Effector CD8-positive, alpha-beta T cell (primary cell): ENCODE measurements around the gene BCO2.

Source experiments
- DNase-seq: peaks from one replicate; lab custom pipeline; 2025; lab: John Stamatoyannopoulos, UW

Gene BCO2

DNA sequence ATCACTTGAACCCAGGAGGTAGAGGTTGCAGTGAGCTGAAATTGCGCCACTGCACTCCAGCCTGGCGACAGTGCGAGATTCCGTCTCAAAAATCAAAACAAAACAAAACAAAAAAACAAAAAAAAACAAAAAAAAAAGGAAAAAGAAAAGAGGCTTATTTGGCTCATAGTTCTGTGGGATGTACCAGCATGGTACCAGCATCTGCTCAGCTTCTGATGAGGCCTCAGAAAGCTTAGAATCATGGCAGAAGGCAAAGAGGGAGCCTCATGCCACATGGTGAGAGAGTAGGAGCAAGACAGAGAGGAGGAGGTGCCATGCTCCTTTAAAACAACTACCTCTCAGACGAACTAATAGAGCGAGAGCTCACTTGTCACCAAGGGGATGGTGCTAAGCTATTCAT, 40.3 kb downstream of the BCO2 start:
- DNase-seq, result no peak

DNA sequence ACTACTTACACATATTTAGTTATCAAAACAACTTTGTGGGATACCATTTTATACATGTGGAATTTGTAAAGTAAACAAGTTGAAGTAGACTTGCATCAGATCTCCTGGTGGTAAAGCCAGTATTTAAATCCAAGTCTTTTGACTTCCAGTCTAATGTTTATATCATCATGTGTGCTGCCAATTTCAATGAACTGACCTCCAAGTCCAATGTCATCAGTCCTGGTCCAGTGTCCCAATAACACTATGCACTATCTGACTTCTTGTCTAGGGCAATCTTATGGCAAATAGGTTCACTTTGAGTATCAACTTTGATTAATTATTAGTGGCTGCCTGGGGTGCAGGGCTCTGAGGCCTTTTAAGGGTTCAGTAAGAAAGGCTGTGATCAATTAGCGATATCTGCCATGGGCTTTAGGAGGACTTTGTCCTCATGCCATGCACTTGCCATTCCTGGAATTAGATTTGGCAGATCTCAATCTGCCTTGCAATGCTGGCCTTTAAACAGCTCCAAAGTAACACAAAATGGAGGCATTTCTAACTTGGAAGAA, 41.3 kb downstream of the BCO2 start:
- DNase-seq, result no peak

DNA sequence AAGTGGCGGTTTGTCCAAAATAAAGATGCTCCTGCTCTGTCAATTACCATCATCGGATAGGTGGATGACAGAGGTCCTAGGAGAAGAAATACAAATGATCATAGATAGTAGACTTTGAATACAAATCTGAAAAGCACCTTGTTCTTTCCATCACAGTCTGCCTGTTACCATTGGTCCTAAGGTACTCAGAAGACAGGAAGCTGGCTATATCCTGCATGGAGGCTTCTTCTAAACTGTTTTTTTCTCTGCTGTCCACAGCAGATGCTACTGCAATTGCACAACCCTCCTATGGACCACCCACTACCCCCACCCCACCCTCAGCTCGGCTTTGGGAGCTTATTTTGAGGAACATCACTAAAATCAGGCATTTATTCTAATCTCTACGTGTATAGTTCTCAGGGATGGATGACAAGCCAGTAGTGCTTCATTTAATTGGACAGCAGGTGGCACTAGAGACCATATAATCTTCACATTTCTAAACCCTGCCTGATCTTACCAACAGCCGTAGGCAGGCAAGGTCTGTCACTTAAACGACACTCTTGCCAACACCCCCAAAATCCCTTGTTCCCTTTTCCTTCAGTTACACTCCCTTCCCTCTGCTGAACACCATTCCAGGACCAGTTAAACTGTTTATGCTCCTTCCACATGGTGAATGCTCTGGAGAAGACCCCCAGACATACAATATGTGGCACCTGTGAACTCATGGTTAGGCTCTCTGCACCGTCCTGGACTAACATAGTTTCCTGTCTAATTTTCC, 44.3 kb downstream of the BCO2 start:
- DNase-seq, result no peak

DNA sequence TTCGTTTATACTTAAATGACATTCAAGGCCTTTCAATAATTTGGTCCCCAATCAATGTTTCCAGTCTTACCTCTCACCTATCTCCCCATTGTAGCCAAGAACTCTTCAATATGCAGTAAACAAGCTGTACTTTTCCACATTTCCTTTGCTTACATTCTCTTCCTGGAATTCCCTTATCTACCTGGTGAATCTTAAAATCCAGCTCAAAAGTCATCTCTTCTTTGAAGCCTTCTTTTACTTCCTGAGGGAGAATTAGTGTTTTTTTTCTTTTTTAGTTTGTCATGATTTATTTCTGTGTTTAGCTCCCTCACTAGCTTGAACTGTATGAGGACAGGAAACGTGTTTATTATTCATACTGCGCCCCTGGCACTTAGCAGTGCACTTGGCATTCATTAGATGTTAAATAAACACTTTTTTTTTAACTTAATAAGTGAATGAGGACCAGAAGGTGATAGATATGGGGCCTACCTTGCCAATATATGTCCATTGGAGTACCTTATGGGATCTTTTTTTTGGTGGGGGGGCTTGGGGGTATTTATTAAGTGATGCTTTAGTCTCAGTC, 46.0 kb downstream of the BCO2 start:
- no peak for DNase-seq

DNA sequence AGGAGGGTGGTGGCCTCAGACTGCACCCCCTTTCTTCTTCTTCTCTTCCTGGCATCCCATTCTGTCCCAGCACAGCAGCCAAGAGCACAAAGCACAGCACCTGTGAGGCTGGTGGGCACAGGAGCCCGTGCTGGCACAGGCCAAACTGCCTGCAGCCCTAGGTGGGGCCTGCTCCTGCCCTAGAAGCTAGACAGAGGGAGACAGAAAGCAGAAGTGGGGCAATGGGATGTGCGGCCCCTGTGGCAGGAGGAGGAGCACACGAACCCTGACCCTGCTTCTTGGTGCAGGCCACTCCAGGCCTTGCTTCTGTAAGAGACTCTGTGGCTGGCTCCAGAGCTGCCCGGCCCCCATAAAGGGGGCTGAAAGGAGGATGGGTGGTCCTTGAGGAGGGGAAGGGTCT, 47.0 kb downstream of the BCO2 start:
- no peak for DNase-seq

DNA sequence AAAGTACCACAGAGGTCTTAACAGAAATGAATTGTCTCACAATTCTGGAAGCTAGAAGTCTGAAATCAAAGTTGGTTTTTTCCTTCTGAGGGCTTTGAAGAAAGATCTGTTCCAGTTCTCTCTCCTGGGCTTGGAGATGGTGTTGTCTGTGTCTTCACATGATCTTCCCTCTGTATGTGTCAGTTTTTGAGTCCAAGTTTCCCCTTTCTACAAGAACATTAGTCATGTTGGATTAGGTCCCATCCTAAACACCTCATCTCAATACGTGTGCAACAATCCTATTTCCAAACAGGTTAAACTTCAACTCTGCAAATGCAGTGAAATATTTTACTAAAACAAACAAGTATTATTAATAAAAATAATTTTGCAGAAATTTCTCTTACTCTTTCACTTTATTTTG, 47.8 kb downstream of the BCO2 start:
- DNase-seq, result no peak

DNA sequence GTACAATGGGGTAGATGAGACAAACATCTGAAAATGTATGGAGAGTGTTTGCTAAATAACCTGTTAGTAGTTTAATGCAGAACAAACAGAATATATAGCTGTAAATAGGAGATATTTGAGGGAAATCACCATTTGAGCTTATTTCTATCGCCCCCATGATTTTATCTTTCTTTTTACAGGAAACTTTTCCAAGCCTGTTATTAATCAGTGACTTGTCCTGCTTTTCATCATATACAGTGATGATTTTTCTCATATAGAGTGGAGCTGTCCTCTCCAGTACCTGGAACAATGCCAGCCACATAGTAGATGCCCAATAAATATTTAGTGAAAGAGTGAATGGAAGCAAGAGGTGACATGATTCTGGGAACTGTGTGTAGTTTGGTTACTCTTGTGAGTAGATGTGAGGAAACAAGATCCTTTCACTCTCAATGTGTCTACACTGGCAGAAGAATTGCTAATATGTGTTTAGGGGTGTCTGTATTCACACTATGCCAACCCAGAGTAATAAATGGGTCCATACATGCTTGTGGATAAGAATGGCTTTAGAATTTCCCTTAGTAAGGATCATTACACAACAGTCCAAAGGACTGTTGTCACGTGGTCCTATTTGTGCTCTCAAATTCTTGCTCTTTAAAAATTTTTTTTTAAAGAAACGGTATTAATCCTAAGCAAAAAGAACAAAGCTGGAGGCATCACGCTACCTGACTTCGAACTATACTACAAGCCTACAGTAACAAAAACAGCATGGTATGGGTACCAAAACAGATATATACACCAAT, 48.6 kb downstream of the BCO2 start:
- DNase-seq, result no peak

DNA sequence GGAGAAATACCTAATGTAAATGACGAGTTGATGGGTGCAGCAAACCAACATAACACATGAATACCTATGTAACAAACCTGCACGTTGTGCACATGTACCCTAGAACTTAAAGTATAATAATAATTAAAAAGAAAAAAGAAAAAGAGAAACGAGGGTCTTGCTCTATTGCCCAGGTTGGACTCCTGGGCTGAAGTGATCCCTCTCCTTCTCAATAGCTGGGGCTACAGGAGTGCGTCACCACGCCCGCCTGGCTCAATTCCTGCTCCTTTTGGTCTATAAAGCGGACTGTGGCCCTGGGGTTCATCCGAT, 50.4 kb downstream of the BCO2 start:
- no peak for DNase-seq

DNA sequence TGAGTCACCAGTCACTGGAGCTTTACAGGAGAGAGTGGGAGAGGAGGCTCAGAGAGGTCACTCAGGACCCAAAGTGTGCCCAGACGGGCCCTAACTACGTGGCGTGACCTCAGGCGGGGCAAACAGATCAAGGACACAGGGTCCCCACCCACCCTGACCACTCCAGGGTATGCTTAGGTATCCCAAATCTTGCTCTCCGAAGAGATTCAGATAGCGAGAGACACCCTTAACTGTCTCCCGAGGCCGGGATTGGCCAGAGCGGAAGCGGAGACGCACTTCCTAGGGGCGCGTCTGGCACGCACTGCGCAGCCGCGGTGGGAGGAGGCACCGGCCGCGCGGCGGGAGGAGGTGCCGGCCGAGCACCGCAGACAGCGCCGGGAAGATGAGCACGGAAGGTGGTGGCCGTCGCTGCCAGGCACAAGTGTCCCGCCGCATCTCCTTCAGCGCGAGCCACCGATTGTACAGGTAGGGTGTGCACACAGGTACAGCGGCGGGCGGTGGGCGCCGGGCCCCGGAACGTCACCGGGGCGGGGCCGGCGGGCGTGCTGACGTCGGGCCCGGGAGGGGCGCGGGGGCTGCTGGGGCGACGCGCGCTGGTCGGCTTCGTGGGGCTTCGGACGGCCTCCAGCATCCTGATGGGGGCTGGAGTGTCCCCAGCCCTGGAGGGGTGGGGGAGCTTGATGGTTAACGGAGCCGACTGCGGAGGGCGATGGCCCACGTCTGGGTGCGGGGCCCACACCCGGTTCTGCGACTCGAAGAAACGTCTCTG, 50.9 kb downstream of the BCO2 start, which contains the start of gene PTS:
PTS (plus strand) TSS at position 367 of the 769 bp plus-strand sequence; CDS start at position 383, 16 bp downstream.
- peak; percentile 71 for DNase-seq

DNA sequence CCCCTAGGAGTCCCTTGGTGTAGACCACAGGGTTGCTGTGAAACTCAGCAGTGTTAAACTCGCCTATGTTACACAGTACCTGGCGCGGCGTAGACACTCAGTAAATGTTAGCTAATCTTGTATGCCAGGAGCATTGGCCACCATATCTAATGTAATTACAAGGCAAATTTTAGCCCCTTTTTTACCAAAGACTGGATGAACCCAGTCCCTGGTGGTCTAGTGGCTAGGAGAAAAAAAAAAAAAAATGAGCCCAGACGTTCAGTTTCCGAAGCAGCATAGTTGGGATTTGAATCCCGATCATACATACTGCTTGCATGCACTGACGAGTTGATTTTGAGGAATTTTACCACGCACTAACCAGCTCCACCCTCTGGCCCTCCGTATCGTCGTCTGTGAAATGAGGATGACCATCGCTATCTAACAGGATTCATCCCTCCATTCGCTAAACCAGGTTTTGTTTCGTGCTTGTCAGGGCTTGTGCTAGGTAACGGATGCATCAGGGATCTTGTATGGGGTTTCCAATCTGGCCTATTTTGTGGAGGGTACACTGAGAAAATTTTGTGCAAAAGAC, 51.6 kb downstream of the BCO2 start:
- DNase-seq, result no peak

DNA sequence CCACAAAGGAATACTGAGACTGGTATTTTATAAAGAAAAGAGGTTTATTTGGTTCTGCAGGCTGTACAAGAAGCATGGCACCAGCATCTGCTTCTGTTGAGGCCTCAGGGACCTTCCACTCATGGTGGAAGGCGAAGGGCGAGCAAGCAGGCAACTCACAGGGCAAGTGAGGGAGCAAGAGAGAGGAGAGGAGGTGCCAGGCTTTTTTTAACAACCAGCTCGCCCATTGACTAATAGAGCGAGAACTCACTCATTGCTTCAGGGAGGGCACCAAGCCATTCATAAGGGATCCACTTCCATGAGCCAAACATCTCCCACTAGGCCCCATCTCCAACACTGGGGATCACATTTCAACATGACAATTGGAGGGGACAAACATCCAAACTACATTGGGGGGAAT, 52.2 kb downstream of the BCO2 start:
- no peak for DNase-seq

DNA sequence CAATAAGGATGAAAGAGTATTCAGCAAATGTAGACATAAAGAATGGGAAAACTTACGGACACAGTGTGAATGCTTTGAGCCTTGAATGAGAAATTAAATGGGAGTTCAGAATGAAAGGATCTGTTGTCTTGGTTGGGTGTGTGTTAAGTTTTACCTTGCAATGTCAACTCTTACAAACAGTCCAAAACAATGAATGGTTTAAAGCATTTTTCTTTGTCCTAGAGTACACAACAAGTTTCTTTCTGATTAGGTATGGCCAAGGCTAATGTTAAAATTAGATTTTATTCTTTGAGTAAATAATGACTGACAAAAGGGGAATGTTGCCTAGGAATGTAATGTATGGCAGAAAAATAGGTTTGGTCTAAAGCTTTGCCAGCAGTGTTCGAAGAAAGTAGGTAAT, 53.4 kb downstream of the BCO2 start:
- no peak for DNase-seq

DNA sequence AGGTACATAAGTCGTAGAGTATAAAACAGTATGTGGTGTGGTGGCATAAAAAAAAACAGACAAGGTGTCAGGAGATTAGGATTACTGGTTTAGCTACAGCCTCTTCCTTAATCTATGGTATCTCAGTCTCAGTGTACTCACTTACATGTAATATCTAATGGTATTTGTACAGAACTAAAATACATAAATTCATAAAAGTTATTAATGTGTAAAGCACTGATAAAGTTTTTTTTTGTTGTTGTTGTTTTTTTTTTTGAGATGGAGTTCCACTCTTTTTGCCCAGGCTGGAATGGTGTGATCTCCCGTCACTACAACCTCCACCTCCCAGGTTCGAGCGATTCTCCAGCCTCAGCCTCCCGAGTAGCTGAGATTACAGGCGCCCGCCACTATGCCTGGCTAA, 53.8 kb downstream of the BCO2 start:
- DNase-seq, result no peak

DNA sequence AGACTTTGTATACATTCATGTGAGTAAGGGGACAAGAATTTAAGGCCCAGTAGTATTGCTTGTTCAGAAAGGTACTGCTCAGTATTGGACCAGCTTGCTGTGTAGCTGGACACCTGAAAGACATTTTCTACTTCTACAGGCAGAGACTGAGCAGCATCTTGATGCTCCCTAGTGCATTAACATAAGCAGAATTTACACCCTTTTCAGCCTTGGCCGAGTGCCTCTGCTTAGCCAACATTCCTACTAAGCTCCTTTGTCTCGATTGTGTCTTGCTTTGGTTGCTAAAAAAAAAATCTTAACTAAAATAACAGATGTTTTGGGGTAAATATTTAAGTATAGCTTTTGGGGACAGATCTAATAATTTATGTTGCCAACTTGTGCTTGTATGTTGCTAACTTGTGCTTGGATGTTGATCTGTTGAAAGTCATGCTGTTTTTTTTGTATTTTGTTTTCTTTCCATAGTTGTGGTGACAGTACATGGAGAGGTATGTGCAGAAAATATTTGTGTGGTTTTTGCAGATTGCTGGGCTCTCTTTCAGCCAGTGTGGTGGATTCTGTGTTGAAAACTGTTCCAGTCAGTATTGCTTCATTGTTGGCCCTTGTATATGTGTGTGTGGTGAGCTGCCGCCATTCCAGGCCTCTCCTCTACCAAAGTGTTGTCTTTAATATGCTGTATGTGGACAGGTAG, 54.6 kb downstream of the BCO2 start:
- no peak for DNase-seq

DNA sequence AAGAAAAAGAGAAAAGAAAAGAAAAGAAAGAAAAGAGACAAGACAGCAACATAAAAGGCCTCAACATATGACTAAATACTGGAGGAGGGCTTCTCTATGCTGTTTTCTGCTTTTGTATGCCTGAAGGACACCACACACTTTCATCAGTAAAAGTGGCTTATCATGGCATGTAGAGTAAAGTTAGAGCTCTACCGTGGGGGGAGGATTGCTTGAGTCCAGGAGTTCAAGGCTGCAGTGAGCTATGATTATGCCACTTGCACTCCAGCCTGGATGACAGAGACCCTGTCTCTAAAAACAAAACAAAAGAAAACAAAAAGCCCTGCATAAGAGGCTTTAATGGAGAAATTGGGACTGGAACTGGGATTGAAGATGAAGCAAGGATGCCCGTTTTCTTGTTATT, 56.6 kb downstream of the BCO2 start:
- no peak for DNase-seq

DNA sequence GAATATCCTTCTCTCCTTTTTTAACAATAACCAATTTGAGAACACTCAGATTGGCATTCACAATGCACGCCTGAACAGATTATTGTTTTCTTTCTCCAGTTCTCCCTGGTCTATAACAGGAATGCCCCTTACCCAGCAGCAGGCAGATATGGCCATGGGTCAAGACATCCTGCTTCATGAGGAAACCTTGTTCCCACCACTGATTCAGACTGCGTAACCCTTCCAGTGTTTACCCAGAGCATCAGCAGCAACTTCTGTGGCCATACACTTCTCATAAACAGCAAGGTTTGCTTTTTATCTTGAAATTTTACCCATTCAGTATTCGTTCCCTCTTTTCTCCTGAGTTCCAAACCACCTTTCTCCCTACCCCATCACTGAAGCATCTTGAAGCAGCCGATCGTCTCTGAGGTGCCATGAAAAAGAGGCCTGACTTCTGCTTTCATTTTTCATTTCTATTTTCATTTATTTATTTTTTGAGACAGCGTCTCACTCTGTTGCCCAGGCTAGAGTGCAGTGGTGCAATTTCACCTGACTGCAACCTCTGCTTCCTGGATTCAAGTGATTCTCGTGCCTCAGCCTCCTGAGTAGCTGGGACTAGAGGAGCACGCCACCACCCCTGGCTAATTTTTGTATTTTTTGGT, 60.6 kb downstream of the BCO2 start:
- no peak for DNase-seq

DNA sequence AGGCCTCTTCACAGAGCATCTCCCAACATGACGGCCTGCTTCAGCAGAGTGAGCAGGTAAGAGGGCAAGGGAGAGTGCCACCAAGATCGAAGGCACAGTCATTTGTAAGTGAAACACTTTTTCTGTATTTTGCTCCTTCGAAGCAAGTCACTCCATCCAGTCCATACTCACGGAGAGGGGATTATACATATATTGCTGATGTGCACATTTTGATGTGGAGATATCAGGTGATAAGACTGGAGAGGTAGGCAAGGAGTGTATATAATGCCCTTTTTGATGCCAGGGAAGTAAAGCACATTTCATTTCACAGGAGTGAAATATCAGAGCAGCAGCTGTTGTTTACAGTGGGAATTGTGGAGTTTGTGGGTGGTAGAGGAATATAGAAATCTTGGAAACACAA, 62.1 kb downstream of the BCO2 start:
- no peak for DNase-seq

DNA sequence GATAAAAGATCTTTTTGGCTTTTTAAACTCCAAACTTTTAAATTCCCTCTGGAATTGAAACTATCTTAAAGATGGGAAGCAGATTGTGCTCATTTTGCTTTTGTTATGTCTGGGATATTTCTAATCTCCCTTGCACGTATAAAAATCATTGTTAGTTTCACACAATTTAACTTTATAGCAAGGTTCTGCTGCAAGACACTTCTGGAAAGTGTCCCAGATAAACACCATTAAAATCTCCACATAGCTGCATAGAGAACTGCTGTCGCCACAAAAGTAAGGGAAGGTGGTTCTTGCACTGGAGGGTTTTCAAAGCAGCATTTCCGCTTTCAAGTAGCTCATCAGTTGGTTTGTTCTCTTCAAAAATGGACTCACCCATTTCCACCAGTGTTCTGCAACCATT, 62.7 kb downstream of the BCO2 start:
- DNase-seq, result no peak

DNA sequence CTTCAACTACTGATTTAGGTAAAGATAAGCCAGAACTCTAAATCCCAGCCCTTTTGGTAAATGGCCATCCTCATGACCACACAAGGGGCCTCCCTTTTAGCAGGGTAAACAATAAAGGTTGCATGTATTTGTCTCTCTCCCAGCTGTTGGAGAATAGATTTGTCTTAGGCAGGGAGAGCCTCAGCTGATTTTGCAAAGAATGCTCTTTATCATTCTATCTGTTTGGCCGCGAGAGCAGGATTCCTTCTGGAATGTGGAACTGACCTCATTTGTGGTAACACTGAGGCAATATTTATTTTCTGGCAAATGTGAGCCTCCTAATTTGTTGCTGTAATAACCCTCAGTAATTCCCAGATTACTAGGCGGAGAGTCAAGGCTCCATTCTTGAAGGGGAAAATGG, 66.2 kb downstream of the BCO2 start:
- DNase-seq, result no peak

DNA sequence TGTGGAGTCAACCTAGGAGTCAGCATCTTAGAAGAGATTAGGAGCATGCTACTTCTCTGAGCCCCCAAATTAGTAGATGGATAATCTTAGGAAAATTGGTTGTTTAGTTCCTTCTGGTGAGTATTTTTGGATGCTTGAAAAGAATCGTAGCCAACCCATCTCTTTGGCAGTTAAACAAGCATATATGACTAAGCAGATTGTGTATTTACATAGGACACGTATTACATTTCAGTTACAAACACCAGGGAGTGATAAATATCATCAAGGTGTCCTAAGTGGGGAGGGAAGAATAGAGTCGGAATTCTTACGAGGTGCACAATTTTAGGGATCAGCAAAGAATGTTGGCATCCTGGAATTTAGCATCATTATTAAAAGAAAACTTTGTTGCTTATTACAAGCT, 71.9 kb downstream of the BCO2 start:
- DNase-seq, result no peak

DNA sequence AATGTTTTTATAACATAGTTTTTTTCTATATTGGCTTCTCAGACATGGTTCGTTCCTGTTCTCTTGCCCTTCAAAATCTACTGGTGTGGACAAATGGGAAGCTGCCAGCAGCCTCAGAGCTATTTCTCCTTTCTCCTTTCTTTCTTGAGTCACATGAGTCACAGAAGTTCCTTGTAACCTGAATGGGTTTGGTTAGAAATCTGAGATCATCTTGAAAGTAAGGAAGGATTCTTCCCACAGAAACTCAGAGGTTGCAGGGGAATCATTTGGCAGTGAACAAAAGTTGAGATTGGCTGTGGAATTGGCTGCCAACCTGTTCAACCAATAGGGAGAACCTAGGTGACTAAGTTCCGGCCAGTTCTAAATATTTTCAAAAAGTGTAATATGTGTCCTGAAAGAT, 72.9 kb downstream of the BCO2 start:
- DNase-seq, result no peak
